Right atrium auricular region (tissue), 2 donors: Measurements from ENCODE around the gene PRSS53. TPM values are rescaled to one million over a fixed set of nuclear protein-coding genes. Genes with fewer than 3 reads are reported as not detected.

Experiments used
- DNase-seq: peaks from one replicate; pipeline ENCODE4 v3.0.0-alpha.2; 2019; ENCODE audit warnings: low spot score
- H3K27ac ChIP-seq, 2 donors: fragments of 200-600 bp; sonication (generic); 1 replicate in 1 of 2; 2 replicates in 1 of 2; pipeline ENCODE4 v1.5.1; 2016 to 2019
- H3K27me3 ChIP-seq, 2 donors: fragments of 200-600 bp; sonication (generic); one replicate each; pipeline versions ENCODE4 v1.5.1 to v1.6.0; 2017 to 2019
- H3K36me3 ChIP-seq: fragments of 200-600 bp; sonication (generic); one replicate; pipeline ENCODE4 v1.5.1; 2016
- H3K4me1 ChIP-seq, 2 donors: fragments of 200-600 bp; sonication (generic); one replicate each; pipeline versions ENCODE4 v1.5.1 to v1.6.0; 2017 to 2019
- H3K4me3 ChIP-seq, 2 donors: fragments of 200-600 bp; sonication (generic); 1 replicate in 1 of 2; 2 replicates in 1 of 2; pipeline ENCODE4 v1.5.1; 2017 to 2019; ENCODE audit warnings: mild to moderate bottlenecking in 1 of 2, moderate library complexity in 1 of 2
- H3K9me3 ChIP-seq, 2 donors: fragments of 200-600 bp; sonication (generic); one replicate each; pipeline ENCODE4 v1.5.1; 2019
- total RNA-seq, 2 donors: library from RNA; depleted of rRNA; stranded (reverse); fragments of >200 nt; gene quantifications; one replicate each; pipeline ENCODE4 v1.1.0, GENCODE V29; 2016
- TF ChIP-seq, protein P1 (sequence below), 2 donors: fragments of 200-600 bp; sonication (generic); IDR thresholded peaks; one replicate each; pipeline ENCODE4 v1.5.1; 2019; ENCODE audit warnings: antibody characterized with exemption in 2 of 2

The PRSS53 gene
- total RNA-seq, 2 donors from 2014 or later: 0.15 to 0.43 TPM

DNA sequence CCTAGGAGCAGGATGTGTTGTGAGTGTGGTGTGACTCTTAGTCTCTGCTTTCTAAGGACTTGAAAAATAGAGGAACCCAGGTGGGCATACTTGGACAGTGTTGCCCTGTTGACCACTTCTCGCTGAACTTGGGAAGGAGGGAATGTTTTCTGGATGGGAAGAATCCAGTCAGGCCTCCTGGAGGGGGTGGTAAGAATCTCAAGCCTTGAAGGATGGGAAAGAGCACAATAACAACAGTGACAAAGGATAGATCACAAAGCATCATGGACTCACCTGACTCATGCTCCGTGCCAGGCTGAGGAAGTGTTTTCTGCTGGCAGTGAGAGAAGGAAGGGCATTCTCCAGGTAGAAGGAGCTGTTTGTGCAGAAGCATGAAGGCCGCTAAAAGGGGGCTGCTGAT, 37.1 kb upstream of the PRSS53 start:
- no peak for DNase-seq
- H3K9me3 ChIP-seq: no peaks in the 10 kb centered on the region
- no peak overlapping the region for H3K27ac ChIP-seq
- peaks cover 0 to 21% of the 10 kb centered on the region in 2 donors for H3K4me1 ChIP-seq
- TF ChIP-seq, protein P1, sequence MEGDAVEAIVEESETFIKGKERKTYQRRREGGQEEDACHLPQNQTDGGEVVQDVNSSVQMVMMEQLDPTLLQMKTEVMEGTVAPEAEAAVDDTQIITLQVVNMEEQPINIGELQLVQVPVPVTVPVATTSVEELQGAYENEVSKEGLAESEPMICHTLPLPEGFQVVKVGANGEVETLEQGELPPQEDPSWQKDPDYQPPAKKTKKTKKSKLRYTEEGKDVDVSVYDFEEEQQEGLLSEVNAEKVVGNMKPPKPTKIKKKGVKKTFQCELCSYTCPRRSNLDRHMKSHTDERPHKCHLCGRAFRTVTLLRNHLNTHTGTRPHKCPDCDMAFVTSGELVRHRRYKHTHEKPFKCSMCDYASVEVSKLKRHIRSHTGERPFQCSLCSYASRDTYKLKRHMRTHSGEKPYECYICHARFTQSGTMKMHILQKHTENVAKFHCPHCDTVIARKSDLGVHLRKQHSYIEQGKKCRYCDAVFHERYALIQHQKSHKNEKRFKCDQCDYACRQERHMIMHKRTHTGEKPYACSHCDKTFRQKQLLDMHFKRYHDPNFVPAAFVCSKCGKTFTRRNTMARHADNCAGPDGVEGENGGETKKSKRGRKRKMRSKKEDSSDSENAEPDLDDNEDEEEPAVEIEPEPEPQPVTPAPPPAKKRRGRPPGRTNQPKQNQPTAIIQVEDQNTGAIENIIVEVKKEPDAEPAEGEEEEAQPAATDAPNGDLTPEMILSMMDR (IDR thresholded peaks at IDR 0.05): no peak
- H3K36me3 ChIP-seq: peaks cover 83% of the 10 kb centered on the region
- H3K27me3 ChIP-seq: no peaks in the 10 kb centered on the region
- H3K4me3 ChIP-seq: no peak overlapping the region

DNA sequence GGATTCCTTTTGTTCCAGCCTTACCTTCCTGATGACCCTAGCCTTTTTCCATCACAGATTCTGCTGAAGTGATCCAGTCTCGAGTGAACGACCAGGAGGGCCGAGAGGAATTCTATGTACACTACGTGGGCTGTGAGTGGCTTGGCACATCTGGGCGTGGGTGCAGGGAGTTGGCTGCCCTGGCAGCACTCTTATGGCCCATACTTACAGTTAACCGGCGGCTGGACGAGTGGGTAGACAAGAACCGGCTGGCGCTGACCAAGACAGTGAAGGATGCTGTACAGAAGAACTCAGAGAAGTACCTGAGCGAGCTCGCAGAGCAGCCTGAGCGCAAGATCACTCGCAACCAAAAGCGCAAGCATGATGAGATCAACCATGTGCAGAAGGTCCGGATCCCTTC, 31.4 kb upstream of the PRSS53 start:
- no peak overlapping the region for H3K27ac ChIP-seq
- no peaks in the 10 kb centered on the region for H3K9me3 ChIP-seq
- TF ChIP-seq, protein P1 (IDR thresholded peaks at IDR 0.05): no peak
- peaks cover 62% of the 10 kb centered on the region for H3K36me3 ChIP-seq
- DNase-seq: no peak
- H3K4me1 ChIP-seq: peaks cover 0 to 28% of the 10 kb centered on the region in 2 donors
- H3K27me3 ChIP-seq: no peaks in the 10 kb centered on the region
- no peak overlapping the region for H3K4me3 ChIP-seq

DNA sequence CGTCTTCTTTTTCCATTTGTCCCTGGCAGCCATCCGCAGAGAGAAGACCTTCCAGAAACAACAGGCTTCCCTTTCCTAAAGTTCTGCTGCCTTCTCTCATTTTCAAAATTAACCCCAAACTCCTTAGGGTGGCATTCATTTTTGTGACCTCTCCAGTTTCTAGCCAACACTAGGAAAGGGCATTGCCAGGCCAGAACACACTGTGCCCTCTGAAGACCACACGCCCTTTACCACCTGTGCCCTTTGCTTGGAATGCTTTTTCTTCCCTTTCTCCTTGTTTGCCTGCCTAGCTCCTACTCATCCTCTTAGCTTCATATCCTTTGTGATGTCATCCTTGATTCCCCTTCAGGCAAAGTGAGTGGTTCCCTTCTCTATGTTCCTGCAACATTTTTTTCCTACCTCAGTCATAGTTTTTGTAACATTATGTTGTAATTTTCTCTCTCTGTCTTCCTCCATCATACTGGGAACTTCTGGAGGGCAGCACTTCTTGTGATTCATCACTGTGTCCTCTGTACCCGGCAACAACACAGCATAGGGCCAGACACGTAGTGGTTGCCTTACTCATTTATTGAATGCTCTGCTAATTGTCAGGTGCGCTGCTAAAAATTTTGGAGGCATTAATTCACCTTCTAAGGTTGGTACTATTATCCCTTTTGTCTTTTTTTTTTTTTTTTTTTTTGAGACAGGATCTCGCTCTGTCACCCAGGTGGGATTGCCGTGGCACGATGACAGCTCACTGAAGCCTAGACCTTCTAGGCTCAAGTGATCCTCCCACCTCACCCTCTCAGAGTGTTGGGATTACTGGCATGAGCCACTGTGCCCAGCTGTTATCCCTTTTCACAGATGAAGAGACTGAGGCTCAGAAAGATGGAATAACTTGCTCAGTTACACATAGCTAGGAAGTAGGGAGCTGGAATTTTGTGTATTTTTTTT, 29.7 kb upstream of the PRSS53 start:
- Histone ChIP-seq H3K4me1 (peaks cover 0 to 36% of the 10 kb centered on the region in 2 donors), H3K27me3 (no peaks in the 10 kb centered on the region), H3K9me3 (no peaks in the 10 kb centered on the region), H3K36me3 (peaks cover 47% of the 10 kb centered on the region), H3K27ac (peak overlapping the region; percentile 93 to 99), H3K4me3 (peak overlapping the region; percentile 80 to 86)
- TF ChIP-seq, protein P1 (IDR thresholded peaks at IDR 0.05): no peak
- no peak for DNase-seq

DNA sequence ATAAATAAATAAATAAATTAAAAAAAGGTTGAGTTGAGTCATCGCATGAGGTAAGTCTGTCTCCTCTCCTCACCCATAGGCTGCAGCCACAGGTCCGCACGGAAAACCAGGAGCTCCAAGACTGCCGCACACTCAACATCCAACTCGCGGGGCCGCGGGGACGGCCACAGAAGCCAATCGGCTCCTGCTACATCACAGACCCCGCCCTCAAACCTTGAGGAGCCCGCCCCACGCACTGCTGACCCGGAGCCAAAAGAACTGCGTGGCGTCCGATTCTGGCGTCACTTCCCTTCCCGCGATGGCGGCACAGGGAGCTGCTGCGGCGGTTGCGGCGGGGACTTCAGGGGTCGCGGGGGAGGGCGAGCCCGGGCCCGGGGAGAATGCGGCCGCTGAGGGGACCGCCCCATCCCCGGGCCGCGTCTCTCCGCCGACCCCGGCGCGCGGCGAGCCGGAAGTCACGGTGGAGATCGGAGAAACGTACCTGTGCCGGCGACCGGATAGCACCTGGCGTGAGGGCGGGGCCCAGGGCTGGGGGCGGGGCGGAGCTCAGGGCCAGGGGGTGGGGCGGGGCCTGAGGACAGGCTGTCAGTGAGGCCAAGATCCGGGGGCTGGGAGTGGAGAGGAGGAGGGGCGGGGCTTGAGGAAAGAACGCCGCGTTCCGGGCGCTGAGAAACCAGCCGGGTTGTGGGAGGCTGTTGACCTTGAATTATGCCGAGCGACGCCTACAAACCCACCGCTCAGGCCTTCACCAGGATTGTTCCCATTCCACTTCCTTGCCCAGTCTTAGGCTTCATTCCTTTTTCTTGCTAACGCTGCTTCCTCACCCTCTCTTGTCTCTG, 28.9 kb upstream of the PRSS53 start, which contains the start of gene KAT8:
Gene KAT8 (plus strand): TSS at position 281 of the 839 bp plus-strand sequence. CDS start 18 bp downstream, at position 299.
- Histone ChIP-seq H3K27ac (peak within 1 kb of the TSS; percentile 93 to 99), H3K4me1 (peaks cover 0 to 45% of the 10 kb centered on the region in 2 donors), H3K4me3 (peak within 1 kb of the TSS; percentile 80 to 86), H3K9me3 (no peaks in the 10 kb centered on the region), H3K36me3 (peaks cover 39% of the 10 kb centered on the region), H3K27me3 (no peaks in the 10 kb centered on the region)
- TF ChIP-seq, protein P1 (IDR thresholded peaks at IDR 0.05): no peak
- DNase-seq: peak; percentile 99

DNA sequence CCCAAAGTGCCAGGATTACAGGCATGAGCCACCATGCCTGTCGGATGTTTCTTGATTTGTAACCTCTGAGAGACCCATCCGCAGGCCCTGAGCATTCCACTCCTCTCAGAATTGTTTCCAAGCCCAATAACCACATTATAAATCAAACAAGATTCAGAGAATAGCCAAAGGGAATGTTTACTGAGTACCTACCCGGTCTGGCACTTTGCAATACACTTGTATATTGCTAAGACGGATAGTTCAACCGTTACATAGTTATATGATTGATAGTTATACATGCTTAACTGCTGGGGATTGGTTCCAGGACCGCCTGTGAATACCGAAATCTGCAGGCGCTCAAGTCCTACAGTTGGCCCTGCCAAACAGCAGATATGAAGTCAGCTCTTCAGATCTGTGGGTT, 25.7 kb upstream of the PRSS53 start:
- Histone ChIP-seq H3K27ac (peak overlapping the region in 1 of 2 donors; percentile 70), H3K4me1 (peaks cover 0 to 48% of the 10 kb centered on the region in 2 donors)
- DNase-seq: no peak

More for the DNA sequence above, 25.7 kb upstream of the PRSS53 start:
- Histone ChIP-seq H3K27me3 (no peaks in the 10 kb centered on the region), H3K4me3 (no peak overlapping the region), H3K9me3 (no peaks in the 10 kb centered on the region), H3K36me3 (peaks cover 35% of the 10 kb centered on the region)
- TF ChIP-seq, protein P1 (IDR thresholded peaks at IDR 0.05): no peak
